Neuronal stem cell (in vitro differentiated cells): Measurements from ENCODE around the gene CRLF2.

ENCODE experiments used
- DNase-seq: peaks from one replicate; pipeline ENCODE4 v3.0.0-alpha.2; 2013; ENCODE audit warnings: low spot score
- H2AFZ ChIP-seq: one replicate; pipeline ENCODE4 v1.6.1; 2013; ENCODE audit warnings: mild to moderate bottlenecking, low read length, inconsistent platforms
- H2AK5ac ChIP-seq: 2 replicates; pipeline ENCODE4 v1.6.1; 2013; ENCODE audit warnings: low read depth, mild to moderate bottlenecking, inconsistent platforms, low read length, moderate library complexity, mixed read lengths
- H2BK120ac ChIP-seq: 2 replicates; pipeline ENCODE4 v1.6.1; 2013; ENCODE audit warnings: low read depth, mild to moderate bottlenecking, inconsistent platforms, low read length, moderate library complexity, mixed read lengths
- H2BK12ac ChIP-seq: one replicate; pipeline ENCODE4 v1.6.1; 2013; ENCODE audit warnings: low read length, inconsistent platforms
- H2BK15ac ChIP-seq: 2 replicates; pipeline ENCODE4 v1.6.1; 2013; ENCODE audit warnings: mild to moderate bottlenecking, low read length, inconsistent platforms, mixed read lengths
- H2BK5ac ChIP-seq: one replicate; pipeline ENCODE4 v1.6.1; 2013; ENCODE audit warnings: inconsistent platforms, mild to moderate bottlenecking, low read length, moderate library complexity
- H3K14ac ChIP-seq: one replicate; pipeline ENCODE4 v1.6.1; 2013; ENCODE audit warnings: low read length, inconsistent platforms
- H3K18ac ChIP-seq: 2 replicates; pipeline ENCODE4 v1.6.1; 2013; ENCODE audit warnings: low read length, inconsistent platforms
- H3K23ac ChIP-seq: 2 replicates; pipeline ENCODE4 v1.6.1; 2013; ENCODE audit warnings: low read depth, mild to moderate bottlenecking, mixed read lengths, low read length, inconsistent platforms; ENCODE audit not compliant: poor library complexity
- H3K27ac ChIP-seq: replicated peaks from 3 replicates; pipeline ENCODE4 v1.5.1; 2013; ENCODE audit warnings: low read length, inconsistent platforms
- H3K27me3 ChIP-seq, 3 experiments: 2 replicates each; pipeline ENCODE4 v1.6.1; 2013; ENCODE audit warnings: low read length in 3 of 3, mild to moderate bottlenecking in 2 of 3, inconsistent platforms in 1 of 3, low read depth in 1 of 3, mixed read lengths in 1 of 3, moderate library complexity in 1 of 3; ENCODE audit not compliant: control insufficient read depth in 3 of 3, insufficient read depth in 3 of 3
- H3K36me3 ChIP-seq, 2 donors: replicated peaks in 1 of 2; 2 replicates each; pipeline ENCODE4 v1.6.1; 2013; ENCODE audit warnings: low read length in 2 of 2; ENCODE audit not compliant: control insufficient read depth in 2 of 2, insufficient read depth in 2 of 2
- H3K4ac ChIP-seq: 2 replicates; pipeline ENCODE4 v1.6.1; 2013; ENCODE audit warnings: inconsistent platforms, mild to moderate bottlenecking, low read length, moderate library complexity
- H3K4me1 ChIP-seq, 2 donors: 1 replicate in 1 of 2; 2 replicates in 1 of 2; pipeline ENCODE4 v1.6.1; 2013; ENCODE audit warnings: low read length in 2 of 2, low read depth in 1 of 2; ENCODE audit not compliant: control insufficient read depth in 2 of 2, insufficient read depth in 1 of 2
- H3K4me2 ChIP-seq: one replicate; pipeline ENCODE4 v1.6.1; 2013; ENCODE audit warnings: mild to moderate bottlenecking, low read length, inconsistent platforms; ENCODE audit not compliant: insufficient read depth, poor library complexity, severe bottlenecking
- H3K4me3 ChIP-seq, 2 donors: 2 replicates each; pipeline ENCODE4 v1.5.1; 2013; ENCODE audit warnings: low read length in 2 of 2, mild to moderate bottlenecking in 2 of 2, inconsistent platforms in 1 of 2, moderate library complexity in 1 of 2
- H3K79me1 ChIP-seq: one replicate; pipeline ENCODE4 v1.6.1; 2013; ENCODE audit warnings: low read depth, mild to moderate bottlenecking, inconsistent platforms, low read length, moderate library complexity
- H3K9ac ChIP-seq: one replicate; pipeline ENCODE4 v1.6.1; 2013; ENCODE audit warnings: mild to moderate bottlenecking, low read depth, low read length, inconsistent platforms; ENCODE audit not compliant: poor library complexity
- H3K9me3 ChIP-seq, 2 donors: replicated peaks in 1 of 2; 2 replicates each; pipeline versions ENCODE3 to v1.6.1; 2013; ENCODE audit warnings: low read length in 2 of 2, mild to moderate bottlenecking in 2 of 2, inconsistent platforms in 1 of 2, low read depth in 1 of 2, mixed read lengths in 1 of 2, moderate library complexity in 1 of 2; ENCODE audit not compliant: control insufficient read depth in 2 of 2, insufficient read depth in 1 of 2
- H4K8ac ChIP-seq: one replicate; pipeline ENCODE4 v1.6.1; 2013; ENCODE audit warnings: low read depth, mild to moderate bottlenecking, inconsistent platforms, low read length, moderate library complexity
- H4K91ac ChIP-seq: one replicate; pipeline ENCODE4 v1.6.1; 2013; ENCODE audit warnings: low read length, low read depth, mild to moderate bottlenecking, inconsistent platforms; ENCODE audit not compliant: poor library complexity
- WGBS, 2 donors: extraction: QIAGEN DNeasy Blood & Tissue Kit; methylation state at CpG; one replicate each; pipeline ENCODE4 v1.1.7; 2013; ENCODE audit warnings: missing lambda C conversion rate in 2 of 2, mixed read lengths in 1 of 2; ENCODE audit not compliant: insufficient read length in 2 of 2, insufficient replicate concordance in 1 of 2; ENCODE audit errors: extremely low coverage in 2 of 2; 5-methylcytosine and 5-hydroxymethylcytosine counted together

CRLF2 gene

GRCh38 chrX:1223242-1223600 lies 10.8 kb upstream of the CRLF2 start:
- H4K91ac ChIP-seq: no peak overlapping the region
- H3K23ac ChIP-seq: no peak overlapping the region
- no peak overlapping the region for H3K4ac ChIP-seq
- no peaks in the 10 kb centered on the region for H3K79me1 ChIP-seq
- no peak for DNase-seq
- no peak overlapping the region for H3K27ac ChIP-seq
- no peak overlapping the region for H2BK120ac ChIP-seq
- H3K18ac ChIP-seq: no peak overlapping the region
- no peak overlapping the region for H2BK12ac ChIP-seq
- H2AK5ac ChIP-seq: no peak overlapping the region
- H2BK15ac ChIP-seq: no peak overlapping the region
- H3K4me1 ChIP-seq: peaks cover 0 to 5% of the 10 kb centered on the region in 2 donors
- no peak overlapping the region for H3K14ac ChIP-seq
- H3K27me3 ChIP-seq: no peaks in the 10 kb centered on the region
- no peak overlapping the region for H3K9ac ChIP-seq
- peaks cover 4 to 6% of the 10 kb centered on the region in 2 donors for H3K9me3 ChIP-seq
- no peaks in the 10 kb centered on the region for H3K36me3 ChIP-seq
- no peak overlapping the region for H3K4me2 ChIP-seq
- no peak overlapping the region for H4K8ac ChIP-seq
- H2AFZ ChIP-seq: no peak overlapping the region
- H2BK5ac ChIP-seq: no peak overlapping the region
- no peak overlapping the region for H3K4me3 ChIP-seq

GRCh38 chrX:1222531-1223241 lies 10.2 kb upstream of the CRLF2 start:
- Histone ChIP-seq H3K4me3 (no peak overlapping the region), H3K9ac (no peak overlapping the region), H3K14ac (no peak overlapping the region), H3K18ac (no peak overlapping the region), H3K27ac (no peak overlapping the region), H3K9me3 (peaks cover 4 to 6% of the 10 kb centered on the region in 2 donors), H2BK12ac (no peak overlapping the region), H2BK120ac (no peak overlapping the region), H4K8ac (no peak overlapping the region), H3K4ac (no peak overlapping the region), H4K91ac (no peak overlapping the region), H2AFZ (no peak overlapping the region), H2BK5ac (no peak overlapping the region), H2AK5ac (no peak overlapping the region), H3K4me1 (peaks cover 0 to 5% of the 10 kb centered on the region in 2 donors), H3K27me3 (no peaks in the 10 kb centered on the region), H3K36me3 (no peaks in the 10 kb centered on the region), H3K4me2 (no peak overlapping the region), H3K23ac (no peak overlapping the region), H2BK15ac (no peak overlapping the region), H3K79me1 (no peaks in the 10 kb centered on the region)
- WGBS, 2 donors: no CpG with 5 or more reads among the region's 17 CpGs
- no peak for DNase-seq

- peaks cover 4 to 6% of the 10 kb centered on the region in 2 donors for H3K9me3 ChIP-seq
- H3K4me1 ChIP-seq: peaks cover 0 to 5% of the 10 kb centered on the region in 2 donors
- H3K4me3 ChIP-seq: no peak overlapping the region
- H4K8ac ChIP-seq: no peak overlapping the region
- H3K4ac ChIP-seq: no peak overlapping the region
- H3K27ac ChIP-seq: no peak overlapping the region
- no peak overlapping the region for H2AFZ ChIP-seq
- H4K91ac ChIP-seq: no peak overlapping the region
- H3K27me3 ChIP-seq: no peaks in the 10 kb centered on the region
- no peak overlapping the region for H2BK120ac ChIP-seq
- no peak overlapping the region for H3K14ac ChIP-seq
- no peak overlapping the region for H3K18ac ChIP-seq
- WGBS, 2 donors: no CpG with 5 or more reads among the region's 12 CpGs
- DNase-seq: no peak
- H2BK5ac ChIP-seq: no peak overlapping the region
- no peak overlapping the region for H2AK5ac ChIP-seq
- no peaks in the 10 kb centered on the region for H3K36me3 ChIP-seq
- no peak overlapping the region for H2BK12ac ChIP-seq
- no peak overlapping the region for H3K9ac ChIP-seq
- no peak overlapping the region for H3K23ac ChIP-seq
- no peaks in the 10 kb centered on the region for H3K79me1 ChIP-seq
- no peak overlapping the region for H3K4me2 ChIP-seq
- no peak overlapping the region for H2BK15ac ChIP-seq
Observed at GRCh38 chrX:1221296-1221845, 8.9 kb upstream of the CRLF2 start.

- Histone ChIP-seq H3K27me3 (no peaks in the 10 kb centered on the region), H3K9me3 (peaks cover 0 to under 1% of the 10 kb centered on the region in 2 donors), H3K27ac (no peak overlapping the region), H2BK120ac (no peak overlapping the region), H2AFZ (no peak overlapping the region), H2BK5ac (no peak overlapping the region), H2BK12ac (no peak overlapping the region), H3K14ac (no peak overlapping the region), H3K4me1 (no peaks in the 10 kb centered on the region), H3K18ac (no peak overlapping the region), H4K8ac (no peak overlapping the region), H3K23ac (no peak overlapping the region), H3K4me2 (no peak overlapping the region), H3K9ac (no peak overlapping the region), H3K79me1 (no peaks in the 10 kb centered on the region), H3K4me3 (no peak overlapping the region), H3K36me3 (no peaks in the 10 kb centered on the region), H3K4ac (no peak overlapping the region), H2AK5ac (no peak overlapping the region), H4K91ac (no peak overlapping the region), H2BK15ac (no peak overlapping the region)
- WGBS, 2 donors: no CpG with 5 or more reads among the region's 4 CpGs
- no peak for DNase-seq
Observed at GRCh38 chrX:1218286-1218685, 5.8 kb upstream of the CRLF2 start.
